Measurements from ENCODE around the gene RALGAPA2. TPM values are rescaled to one million over a fixed set of nuclear protein-coding genes. Genes with fewer than 3 reads are reported as not detected.

Gene RALGAPA2
- total RNA-seq, 1 donor from 2014 or later: 21.0 TPM

GRCh38 chr20:20490673-20491072 is 221.8 kb downstream of the RALGAPA2 start:
- intact Hi-C loops (cut with micrococcal nuclease): no loop called here
- no peaks in the 10 kb centered on the region for H3K27me3 ChIP-seq (ENCODE audit: low read depth)
- DNase-seq: no peak
- peaks cover 59% of the 10 kb centered on the region for H3K36me3 ChIP-seq
- no peaks in the 10 kb centered on the region for H3K9me3 ChIP-seq (replicated peaks)
- H3K27ac ChIP-seq (replicated peaks): no peak overlapping the region
- no peaks in the 10 kb centered on the region for H3K4me1 ChIP-seq
- no peak for TF ChIP-seq CTCF (IDR thresholded peaks at IDR 0.05; ENCODE audit: borderline replicate concordance)
- no peak overlapping the region for H3K4me3 ChIP-seq

- H3K27me3 ChIP-seq (ENCODE audit: low read depth): no peaks in the 10 kb centered on the region
- no peak for DNase-seq
- H3K9me3 ChIP-seq (replicated peaks): no peaks in the 10 kb centered on the region
- no peak overlapping the region for H3K4me3 ChIP-seq
- intact Hi-C loops (cut with micrococcal nuclease): no loop called here
- no peak for TF ChIP-seq CTCF (IDR thresholded peaks at IDR 0.05; ENCODE audit: borderline replicate concordance)
- H3K36me3 ChIP-seq: peaks cover 50% of the 10 kb centered on the region
- no peaks in the 10 kb centered on the region for H3K4me1 ChIP-seq
- no peak overlapping the region for H3K27ac ChIP-seq (replicated peaks)
These were observed 222.6 kb downstream of the RALGAPA2 start for GRCh38 chr20:20489648-20490341.

GRCh38 chr20:20489054-20489453 is 223.4 kb downstream of the RALGAPA2 start:
- Histone ChIP-seq H3K36me3 (peaks cover 49% of the 10 kb centered on the region), H3K27ac (replicated peaks) (no peak overlapping the region), H3K9me3 (replicated peaks) (no peaks in the 10 kb centered on the region), H3K4me3 (no peak overlapping the region), H3K27me3 (ENCODE audit: low read depth) (no peaks in the 10 kb centered on the region), H3K4me1 (no peaks in the 10 kb centered on the region)
- TF ChIP-seq CTCF (IDR thresholded peaks at IDR 0.05; ENCODE audit: borderline replicate concordance): no peak
- DNase-seq: no peak
- intact Hi-C loops (cut with micrococcal nuclease): no loop called here

GRCh38 chr20:20488388-20488787 is 224.1 kb downstream of the RALGAPA2 start:
- DNase-seq: no peak

GRCh38 chr20:20487811-20488210 is 224.6 kb downstream of the RALGAPA2 start:
- no peak for TF ChIP-seq CTCF (IDR thresholded peaks at IDR 0.05; ENCODE audit: borderline replicate concordance)
- Histone ChIP-seq H3K27me3 (ENCODE audit: low read depth) (no peaks in the 10 kb centered on the region), H3K9me3 (replicated peaks) (no peaks in the 10 kb centered on the region), H3K4me1 (no peaks in the 10 kb centered on the region), H3K36me3 (peaks cover 49% of the 10 kb centered on the region), H3K27ac (replicated peaks) (no peak overlapping the region), H3K4me3 (no peak overlapping the region)
- DNase-seq: no peak
- intact Hi-C loops (cut with micrococcal nuclease): no loop called here

More at GRCh38 chr20:20488388-20488787, 224.1 kb downstream of the RALGAPA2 start:
- Histone ChIP-seq H3K27me3 (ENCODE audit: low read depth) (no peaks in the 10 kb centered on the region), H3K27ac (replicated peaks) (no peak overlapping the region), H3K9me3 (replicated peaks) (no peaks in the 10 kb centered on the region), H3K36me3 (peaks cover 49% of the 10 kb centered on the region), H3K4me3 (no peak overlapping the region), H3K4me1 (no peaks in the 10 kb centered on the region)
- no peak for TF ChIP-seq CTCF (IDR thresholded peaks at IDR 0.05; ENCODE audit: borderline replicate concordance)
- intact Hi-C loops (cut with micrococcal nuclease): no loop called here
